ENCODE measurements around the gene PCSK1. TPM values are rescaled to one million over a fixed set of nuclear protein-coding genes. Genes with fewer than 3 reads are reported as not detected.

PCSK1 gene
- total RNA-seq, 1 experiment from 2014 or later = not detected

DNA sequence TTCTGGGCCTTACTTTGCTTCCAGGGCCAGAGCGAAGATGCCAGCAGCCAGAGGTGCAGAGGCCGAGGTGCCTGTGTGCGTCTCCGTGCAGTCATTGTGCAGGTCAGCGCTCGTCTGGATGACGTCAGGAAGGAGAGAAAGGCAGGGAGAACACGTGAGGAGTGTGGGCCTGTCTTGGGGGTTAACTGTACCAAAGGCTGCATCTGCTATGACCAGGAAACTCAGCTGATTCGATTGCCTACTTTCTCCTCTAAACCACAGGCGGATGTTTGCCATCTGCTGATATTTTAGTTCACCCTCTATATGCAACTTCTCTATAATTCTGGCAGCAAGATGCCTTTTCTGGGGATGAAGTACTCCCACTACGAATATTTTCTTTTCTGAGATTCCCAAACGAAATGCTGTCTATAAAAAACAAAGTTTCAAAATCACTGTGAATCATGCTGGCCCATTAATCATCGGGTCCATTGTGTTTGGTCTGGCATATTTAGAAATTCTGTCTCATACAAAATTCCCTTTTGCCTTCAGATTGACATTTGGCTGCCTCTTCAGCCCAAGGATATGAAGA is 24.8 kb downstream of the PCSK1 start:
- H3K27me3 ChIP-seq (ENCODE audit: insufficient read depth, low read length) = peaks cover 46% of the 10 kb centered on the region
- H3K9ac ChIP-seq (ENCODE audit: low read length) = no peak overlapping the region
- H3K4me3 ChIP-seq (replicated peaks in 1 of 2; ENCODE audit: low read depth in 1 of 2, low read length in 2 of 2) = no peak overlapping the region
- H3K4me1 ChIP-seq (ENCODE audit: control insufficient read depth in 1 of 2, insufficient read depth in 2 of 2, low read length in 2 of 2) = no peaks in the 10 kb centered on the region
- POLR2A ChIA-PET = no interaction called here
- no peaks in the 10 kb centered on the region for H3K36me3 ChIP-seq (ENCODE audit: control insufficient read depth in 1 of 2, insufficient read depth in 2 of 2, low read length in 2 of 2)
- no TSS peak for BruUV-seq (replicated peaks)
- no peak overlapping the region for H3K4me2 ChIP-seq (ENCODE audit: low read length)
- no peak overlapping the region for H3K27ac ChIP-seq (ENCODE audit: low read depth, low read length)
- ATAC-seq (no peak), DNase-seq (ENCODE audit: low read depth, low spot score) (no peak)
- H3K9me2 ChIP-seq (ENCODE audit: insufficient read depth) = no peaks in the 10 kb centered on the region
- RAD21 ChIA-PET (ENCODE audit: low non-redundant PET in 1 of 2, low total read pairs in 2 of 2, uncharacterized antibody in 2 of 2, unreplicated experiment in 2 of 2) = no interaction called here
- TF ChIP-seq ZFX (IDR thresholded peaks at IDR 0.05) (no peak), POLR2A (IDR thresholded peaks at IDR 0.05; ENCODE audit: borderline replicate concordance, extremely low read depth, insufficient read depth, insufficient read length) (no peak), ZNF274 (IDR thresholded peaks at IDR 0.05; ENCODE audit: low read depth, low read length) (no peak), EGR1 (IDR thresholded peaks at IDR 0.05; ENCODE audit: low read depth) (no peak), YY1 (IDR thresholded peaks at IDR 0.05; ENCODE audit: extremely low read depth, insufficient replicate concordance, low read depth, low read length) (no peak), CEBPB (IDR thresholded peaks at IDR 0.05; ENCODE audit: low read depth) (no peak), EZH2 (IDR thresholded peaks at IDR 0.05) (no peak), SIN3A (IDR thresholded peaks at IDR 0.05; ENCODE audit: low read depth) (no peak)
- TF ChIP-seq, protein P1, sequence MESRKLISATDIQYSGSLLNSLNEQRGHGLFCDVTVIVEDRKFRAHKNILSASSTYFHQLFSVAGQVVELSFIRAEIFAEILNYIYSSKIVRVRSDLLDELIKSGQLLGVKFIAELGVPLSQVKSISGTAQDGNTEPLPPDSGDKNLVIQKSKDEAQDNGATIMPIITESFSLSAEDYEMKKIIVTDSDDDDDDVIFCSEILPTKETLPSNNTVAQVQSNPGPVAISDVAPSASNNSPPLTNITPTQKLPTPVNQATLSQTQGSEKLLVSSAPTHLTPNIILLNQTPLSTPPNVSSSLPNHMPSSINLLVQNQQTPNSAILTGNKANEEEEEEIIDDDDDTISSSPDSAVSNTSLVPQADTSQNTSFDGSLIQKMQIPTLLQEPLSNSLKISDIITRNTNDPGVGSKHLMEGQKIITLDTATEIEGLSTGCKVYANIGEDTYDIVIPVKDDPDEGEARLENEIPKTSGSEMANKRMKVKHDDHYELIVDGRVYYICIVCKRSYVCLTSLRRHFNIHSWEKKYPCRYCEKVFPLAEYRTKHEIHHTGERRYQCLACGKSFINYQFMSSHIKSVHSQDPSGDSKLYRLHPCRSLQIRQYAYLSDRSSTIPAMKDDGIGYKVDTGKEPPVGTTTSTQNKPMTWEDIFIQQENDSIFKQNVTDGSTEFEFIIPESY (IDR thresholded peaks at IDR 0.05; ENCODE audit: extremely low read depth, insufficient replicate concordance, low read length) = no peak
- TF ChIP-seq, protein P2, sequence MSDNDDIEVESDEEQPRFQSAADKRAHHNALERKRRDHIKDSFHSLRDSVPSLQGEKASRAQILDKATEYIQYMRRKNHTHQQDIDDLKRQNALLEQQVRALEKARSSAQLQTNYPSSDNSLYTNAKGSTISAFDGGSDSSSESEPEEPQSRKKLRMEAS (IDR thresholded peaks at IDR 0.05) = no peak
- CTCF ChIA-PET = no interaction called here
- no peaks in the 10 kb centered on the region for H3K9me3 ChIP-seq (ENCODE audit: control insufficient read depth in 1 of 2, insufficient read depth in 1 of 2, low read depth in 1 of 2, low read length in 2 of 2)
- no peaks in the 10 kb centered on the region for H3K79me2 ChIP-seq (ENCODE audit: insufficient read depth, low read length)
- H2AFZ ChIP-seq (ENCODE audit: low read depth, low read length, poor library complexity, severe bottlenecking) = no peak overlapping the region
- intact Hi-C loops (cut with micrococcal nuclease) = no loop called here
- no peaks in the 10 kb centered on the region for H4K20me1 ChIP-seq (ENCODE audit: insufficient read depth)

Measured in HCT116 (cell line).